Measurements from ENCODE around the gene XAB2.

GRCh38 chr19:7642295-7643030, 13.1 kb upstream of the XAB2 start:
- no peak for TF ChIP-seq CTCF (IDR thresholded peaks at IDR 0.05)
- no peak for TF ChIP-seq POLR2A (IDR thresholded peaks at IDR 0.05)

All from uterus (tissue), 2 donors.